ENCODE measurements around the gene AQP3. TPM values are rescaled to one million over a fixed set of nuclear protein-coding genes. Genes with fewer than 3 reads are reported as not detected.
A peak's percentile ranks its signal among the peaks of the same experiment; 100 is the strongest.
"Not testable (repeated sequence)": the region's sequence is repeated elsewhere in the genome, so short reads cannot be mapped to it uniquely, and the experiment has no call there.

Gene AQP3
- total RNA-seq: 0.65 and 5.4 TPM in 2 replicates

GRCh38 chr9:33446946-33447798, at the start of gene AQP3:
TSS of gene AQP3 (minus strand) at chr9:33447593. CDS start at chr9:33447530, 63 bp downstream.
- peak within 1 kb of the TSS; percentile 56 for H3K4me3 ChIP-seq (ENCODE audit: low read depth, low read length)
- no peak for DNase-seq (ENCODE audit: low read depth)
- TF ChIP-seq CTCF (conservative IDR thresholded peaks at IDR 0.05; ENCODE audit: low read depth, low read length): peak; percentile 25

GRCh38 chr9:33493819-33494218, 46.4 kb upstream of the AQP3 start:
- not testable (repeated sequence) for DNase-seq (ENCODE audit: low read depth); H3K4me3 ChIP-seq (ENCODE audit: low read depth, low read length)

DNA sequence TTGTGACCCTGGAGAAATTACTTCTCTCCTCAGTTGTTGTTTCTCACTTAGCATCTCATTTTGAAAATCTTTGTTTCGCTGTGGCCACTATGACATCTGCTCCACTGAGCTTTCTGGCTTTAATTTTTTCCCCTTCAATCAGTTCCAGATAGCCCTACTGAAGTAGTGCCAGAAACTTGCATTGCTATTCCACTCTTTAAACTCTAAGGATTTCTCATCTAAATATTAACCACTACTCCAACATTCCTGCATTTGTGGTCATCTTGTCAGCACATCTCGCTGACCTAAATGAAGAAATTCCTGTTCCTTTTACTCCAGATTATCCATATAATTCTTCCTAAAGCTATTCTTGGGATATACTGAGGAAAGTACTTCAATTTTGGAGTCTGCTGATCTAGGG, 41.7 kb upstream of the AQP3 start:
- no peak for TF ChIP-seq CTCF (conservative IDR thresholded peaks at IDR 0.05; ENCODE audit: low read depth, low read length)
- no peak overlapping the region for H3K4me3 ChIP-seq (ENCODE audit: low read depth, low read length)
- peak; percentile 43 for DNase-seq (ENCODE audit: low read depth)

GRCh38 chr9:33485312-33485711, 37.9 kb upstream of the AQP3 start:
- not testable (repeated sequence) for DNase-seq (ENCODE audit: low read depth); H3K4me3 ChIP-seq (ENCODE audit: low read depth, low read length)

GRCh38 chr9:33480976-33481375, 33.6 kb upstream of the AQP3 start:
- DNase-seq (ENCODE audit: low read depth): no peak
- H3K4me3 ChIP-seq (ENCODE audit: low read depth, low read length): no peak overlapping the region
- TF ChIP-seq CTCF (conservative IDR thresholded peaks at IDR 0.05; ENCODE audit: low read depth, low read length): no peak

GRCh38 chr9:33480106-33480505, 32.7 kb upstream of the AQP3 start:
- no peak for TF ChIP-seq CTCF (conservative IDR thresholded peaks at IDR 0.05; ENCODE audit: low read depth, low read length)

GRCh38 chr9:33476503-33476902, 29.1 kb upstream of the AQP3 start:
- DNase-seq (ENCODE audit: low read depth): no peak
- TF ChIP-seq CTCF (conservative IDR thresholded peaks at IDR 0.05; ENCODE audit: low read depth, low read length): no peak
- no peak overlapping the region for H3K4me3 ChIP-seq (ENCODE audit: low read depth, low read length)

More at GRCh38 chr9:33480106-33480505, 32.7 kb upstream of the AQP3 start:
- no peak overlapping the region for H3K4me3 ChIP-seq (ENCODE audit: low read depth, low read length)
- DNase-seq (ENCODE audit: low read depth): no peak

DNA sequence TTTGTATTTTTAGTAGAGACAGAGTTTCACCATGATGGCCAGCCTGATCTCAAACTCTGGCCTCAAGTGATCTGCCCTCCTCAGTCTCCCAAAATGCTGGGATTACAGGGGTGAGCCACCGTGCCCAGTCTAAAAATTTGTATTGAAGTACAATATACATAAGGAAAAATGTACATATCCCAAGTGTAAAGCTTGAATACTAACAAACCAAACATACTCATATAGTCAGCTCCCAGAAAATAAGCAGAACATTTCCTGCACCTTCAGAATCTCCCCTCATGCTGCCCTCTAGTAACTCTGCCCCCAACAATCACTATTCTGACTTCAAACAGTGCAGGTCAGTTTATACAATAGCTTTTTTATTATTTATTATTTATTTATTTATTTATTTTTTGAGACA, 28.0 kb upstream of the AQP3 start:
- no peak for TF ChIP-seq CTCF (conservative IDR thresholded peaks at IDR 0.05; ENCODE audit: low read depth, low read length)
- no peak overlapping the region for H3K4me3 ChIP-seq (ENCODE audit: low read depth, low read length)
- no peak for DNase-seq (ENCODE audit: low read depth)
